Panc1 (cell line): ENCODE data around the gene TAF6L. TPM values are rescaled to one million over a fixed set of nuclear protein-coding genes. Genes with fewer than 3 reads are reported as not detected.
A peak's percentile ranks its signal among the peaks of the same experiment; 100 is the strongest.

Source experiments
- ATAC-seq: fragments of 200-7000 bp; cut with Tn5 transposase; 2 replicates; pipeline ENCODE4 v1.9.1; 2020; ENCODE audit warnings: mild to moderate bottlenecking, moderate library complexity
- BruUV-seq: library from RNA; stranded (reverse); fragments of 400-500 nt; replicated peaks from 2 replicates; lab custom pipeline; 2021; lab: Mats Ljungman, UMichigan
- CTCF ChIA-PET: fragments of 300-600 bp; sonication (Branson Sonifier 250); formaldehyde crosslinking; loops from one replicate; lab custom pipeline; 2022; ENCODE audit warnings: antibody characterized with exemption; lab: Charles Lee
- POLR2A ChIA-PET: fragments of 300-600 bp; sonication (Branson Sonifier 250); formaldehyde crosslinking; loops from one replicate; lab custom pipeline; 2022; ENCODE audit warnings: antibody characterized with exemption; lab: Charles Lee
- DNase-seq: peaks from one replicate; pipeline ENCODE4 v3.0.0-alpha.2; 2010; ENCODE audit warnings: low read depth, low spot score
- H3K27ac ChIP-seq: 2 replicates; pipeline ENCODE4 v1.5.1; 2011; ENCODE audit warnings: mild to moderate bottlenecking, low read length, inconsistent platforms
- H3K27me3 ChIP-seq: fragments of 200-500 bp; sonication (Bioruptor generic); 2 replicates; pipeline ENCODE4 v1.6.0; 2014; ENCODE audit warnings: low read length, inconsistent platforms; ENCODE audit not compliant: control insufficient read depth, insufficient read depth
- H3K36me3 ChIP-seq: fragments of 200-500 bp; sonication (Bioruptor generic); 2 replicates; pipeline ENCODE4 v1.5.1; 2014; ENCODE audit warnings: inconsistent platforms, mild to moderate bottlenecking, low read length, moderate library complexity; ENCODE audit not compliant: control insufficient read depth, insufficient read depth
- H3K4me1 ChIP-seq: 2 replicates; pipeline ENCODE4 v1.5.1; 2011; ENCODE audit warnings: inconsistent platforms, mild to moderate bottlenecking, low read length, moderate library complexity; ENCODE audit not compliant: control insufficient read depth, insufficient read depth
- H3K4me3 ChIP-seq, 2 experiments: 2 replicates each; pipeline ENCODE4 v1.5.1; 2011 to 2012; ENCODE audit warnings: low read depth in 2 of 2, low read length in 2 of 2, mild to moderate bottlenecking in 2 of 2, inconsistent platforms in 1 of 2, moderate library complexity in 1 of 2
- H3K9me3 ChIP-seq: fragments of 200-500 bp; sonication (Bioruptor generic); 2 replicates; pipeline ENCODE4 v1.5.1; 2014; ENCODE audit warnings: low read depth, mild to moderate bottlenecking, inconsistent platforms, low read length, moderate library complexity; ENCODE audit not compliant: control insufficient read depth, insufficient read depth
- POLR2AphosphoS5 ChIP-seq: IDR thresholded peaks from 2 replicates; pipeline ENCODE4 v1.6.1; 2012; ENCODE audit warnings: mild to moderate bottlenecking, low read depth, low read length, moderate library complexity
- SIN3A ChIP-seq: IDR thresholded peaks from 2 replicates; pipeline ENCODE4 v1.6.1; 2012; ENCODE audit warnings: low read depth, mild to moderate bottlenecking, low read length, moderate library complexity, borderline replicate concordance; ENCODE audit not compliant: insufficient read depth
- TCF7L2 ChIP-seq: IDR thresholded peaks from 2 replicates; pipeline ENCODE4 v1.6.1; 2011; ENCODE audit warnings: mild to moderate bottlenecking, low read depth, low read length, inconsistent platforms
- in situ Hi-C: cut with HindIII; loops from 2 replicates; pipeline ENCODE4 v1.10.0; 2016; ENCODE audit warnings: low sequenced_read_pairs, low pct_unique_long_range_greater_than_20kb
- intact Hi-C: fragments of 100-400 bp; cut with micrococcal nuclease; formaldehyde crosslinking; loops from one replicate; pipeline ENCODE4 v1.10.0; 2022; ENCODE audit not compliant: unreplicated experiment
- total RNA-seq: library from RNA; stranded (reverse); gene quantifications from one replicate; pipeline ENCODE4 v1.2.1, GENCODE V29; 2021; ENCODE audit not compliant: unreplicated experiment
- TF ChIP-seq, protein P1 (sequence below): fragments of 450-650 bp; IDR thresholded peaks from 2 replicates; pipeline ENCODE4 v1.5.1; 2017; ENCODE audit warnings: mild to moderate bottlenecking
- TF ChIP-seq, protein P2 (sequence below), 2 experiments: IDR thresholded peaks; 2 replicates each; pipeline ENCODE4 v1.6.1; 2011 to 2012; ENCODE audit warnings: low read depth in 2 of 2, control low read depth in 1 of 2, low read length in 1 of 2, mild to moderate bottlenecking in 1 of 2, moderate library complexity in 1 of 2; ENCODE audit not compliant: insufficient read depth in 1 of 2

The TAF6L gene
- total RNA-seq, 1 experiment from 2014 or later = 32.6 TPM

DNA sequence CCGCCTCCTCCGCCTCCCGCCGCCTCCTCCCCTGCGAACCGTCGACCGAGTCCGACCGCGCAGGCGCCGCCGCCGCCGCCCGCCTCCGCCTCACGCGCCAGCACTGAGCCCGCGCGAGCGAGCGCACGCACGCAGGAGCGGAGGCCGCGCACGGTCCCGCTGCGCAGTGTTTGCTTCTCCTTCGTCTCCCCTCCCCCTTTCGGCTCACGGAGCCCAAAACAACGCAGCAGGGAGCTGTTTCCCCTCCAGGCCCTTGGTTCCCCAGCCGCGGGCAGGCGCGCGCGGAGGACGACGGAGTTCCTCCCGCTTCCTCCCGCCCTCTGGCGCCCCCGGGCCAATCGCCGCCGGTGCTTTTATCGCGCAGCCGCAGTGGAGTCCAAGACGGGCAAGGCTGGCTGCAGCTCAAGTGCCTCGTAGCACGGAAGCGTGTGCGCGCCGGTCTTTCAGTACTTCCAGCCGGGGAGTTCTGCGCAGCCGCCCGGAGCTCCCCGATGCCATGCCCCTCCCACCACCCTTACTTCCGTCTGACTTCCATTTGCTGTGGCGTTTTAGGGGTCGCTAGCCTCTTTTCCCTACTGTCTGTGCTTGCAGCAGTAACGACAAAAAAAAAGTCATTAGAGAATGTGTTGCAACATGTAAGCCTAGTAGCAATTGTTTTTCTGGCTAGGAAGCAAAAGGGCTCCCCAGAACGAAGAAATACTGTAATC lies 43.9 kb upstream of the TAF6L start, which contains the start of gene HNRNPUL2:
TSS of gene HNRNPUL2 (minus strand) at position 293 of the 707 bp plus-strand sequence. CDS start 301 bp downstream, outside the sequence.
- peaks cover 9% of the 10 kb centered on the region for H3K4me1 ChIP-seq
- peaks cover 28% of the 10 kb centered on the region for H3K36me3 ChIP-seq
- no peaks in the 10 kb centered on the region for H3K9me3 ChIP-seq
- DNase-seq (peak; percentile 87), ATAC-seq (peak; percentile 91)
- in situ Hi-C loops = no loop called here
- TF ChIP-seq POLR2AphosphoS5 (peak; percentile 89), TCF7L2 (peak; percentile 71), SIN3A (peak; percentile 89; the same call in 1 of the 2 replicates)
- TF ChIP-seq, protein P1, sequence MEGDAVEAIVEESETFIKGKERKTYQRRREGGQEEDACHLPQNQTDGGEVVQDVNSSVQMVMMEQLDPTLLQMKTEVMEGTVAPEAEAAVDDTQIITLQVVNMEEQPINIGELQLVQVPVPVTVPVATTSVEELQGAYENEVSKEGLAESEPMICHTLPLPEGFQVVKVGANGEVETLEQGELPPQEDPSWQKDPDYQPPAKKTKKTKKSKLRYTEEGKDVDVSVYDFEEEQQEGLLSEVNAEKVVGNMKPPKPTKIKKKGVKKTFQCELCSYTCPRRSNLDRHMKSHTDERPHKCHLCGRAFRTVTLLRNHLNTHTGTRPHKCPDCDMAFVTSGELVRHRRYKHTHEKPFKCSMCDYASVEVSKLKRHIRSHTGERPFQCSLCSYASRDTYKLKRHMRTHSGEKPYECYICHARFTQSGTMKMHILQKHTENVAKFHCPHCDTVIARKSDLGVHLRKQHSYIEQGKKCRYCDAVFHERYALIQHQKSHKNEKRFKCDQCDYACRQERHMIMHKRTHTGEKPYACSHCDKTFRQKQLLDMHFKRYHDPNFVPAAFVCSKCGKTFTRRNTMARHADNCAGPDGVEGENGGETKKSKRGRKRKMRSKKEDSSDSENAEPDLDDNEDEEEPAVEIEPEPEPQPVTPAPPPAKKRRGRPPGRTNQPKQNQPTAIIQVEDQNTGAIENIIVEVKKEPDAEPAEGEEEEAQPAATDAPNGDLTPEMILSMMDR = no peak
- peak within 1 kb of the TSS; percentile 68 to 100 for H3K4me3 ChIP-seq
- ChIA-PET POLR2A (interaction anchor here (0.6 to 2.4 kb wide), 5 partner anchors 16 to 114 kb away, joined by 3 to 7 read pairs (median 6); partner anchors contain the start of genes C11orf98, CSKMT, TAF6L and ZBTB3), CTCF (interaction anchor here (0.6 to 0.9 kb wide), 4 partner anchors 30 to 139 kb away, joined by 3 to 6 read pairs (median 4); partner anchors contain the start of gene TAF6L)
- intact Hi-C loops = no loop called here
- no TSS peak for BruUV-seq
- H3K27me3 ChIP-seq = no peaks in the 10 kb centered on the region
- peak within 1 kb of the TSS; percentile 99 for H3K27ac ChIP-seq

DNA sequence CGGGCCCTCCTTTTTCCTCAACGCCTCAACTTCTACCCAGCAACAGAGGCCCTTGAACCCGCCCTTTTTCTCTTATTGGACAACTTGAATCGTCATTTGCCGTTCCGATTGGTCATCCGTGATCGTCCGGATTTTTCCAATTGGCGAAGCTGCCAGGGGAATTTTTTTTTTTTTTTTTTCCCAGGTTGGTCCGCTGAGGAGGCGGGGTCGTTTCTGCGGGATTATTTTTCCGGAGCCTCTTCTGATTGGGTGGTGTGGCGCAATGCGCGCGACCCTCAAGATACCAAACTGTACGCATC lies 43.4 kb upstream of the TAF6L start:
- TF ChIP-seq, protein P1 = no peak
- TF ChIP-seq, protein P2, sequence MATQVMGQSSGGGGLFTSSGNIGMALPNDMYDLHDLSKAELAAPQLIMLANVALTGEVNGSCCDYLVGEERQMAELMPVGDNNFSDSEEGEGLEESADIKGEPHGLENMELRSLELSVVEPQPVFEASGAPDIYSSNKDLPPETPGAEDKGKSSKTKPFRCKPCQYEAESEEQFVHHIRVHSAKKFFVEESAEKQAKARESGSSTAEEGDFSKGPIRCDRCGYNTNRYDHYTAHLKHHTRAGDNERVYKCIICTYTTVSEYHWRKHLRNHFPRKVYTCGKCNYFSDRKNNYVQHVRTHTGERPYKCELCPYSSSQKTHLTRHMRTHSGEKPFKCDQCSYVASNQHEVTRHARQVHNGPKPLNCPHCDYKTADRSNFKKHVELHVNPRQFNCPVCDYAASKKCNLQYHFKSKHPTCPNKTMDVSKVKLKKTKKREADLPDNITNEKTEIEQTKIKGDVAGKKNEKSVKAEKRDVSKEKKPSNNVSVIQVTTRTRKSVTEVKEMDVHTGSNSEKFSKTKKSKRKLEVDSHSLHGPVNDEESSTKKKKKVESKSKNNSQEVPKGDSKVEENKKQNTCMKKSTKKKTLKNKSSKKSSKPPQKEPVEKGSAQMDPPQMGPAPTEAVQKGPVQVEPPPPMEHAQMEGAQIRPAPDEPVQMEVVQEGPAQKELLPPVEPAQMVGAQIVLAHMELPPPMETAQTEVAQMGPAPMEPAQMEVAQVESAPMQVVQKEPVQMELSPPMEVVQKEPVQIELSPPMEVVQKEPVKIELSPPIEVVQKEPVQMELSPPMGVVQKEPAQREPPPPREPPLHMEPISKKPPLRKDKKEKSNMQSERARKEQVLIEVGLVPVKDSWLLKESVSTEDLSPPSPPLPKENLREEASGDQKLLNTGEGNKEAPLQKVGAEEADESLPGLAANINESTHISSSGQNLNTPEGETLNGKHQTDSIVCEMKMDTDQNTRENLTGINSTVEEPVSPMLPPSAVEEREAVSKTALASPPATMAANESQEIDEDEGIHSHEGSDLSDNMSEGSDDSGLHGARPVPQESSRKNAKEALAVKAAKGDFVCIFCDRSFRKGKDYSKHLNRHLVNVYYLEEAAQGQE (IDR thresholded peaks at IDR 0.05; ENCODE audit: insufficient read depth in 1 of 2, low read depth in 2 of 2, low read length in 1 of 2) = no peak
- TF ChIP-seq SIN3A (no peak), TCF7L2 (no peak), POLR2AphosphoS5 (no peak)
- Histone ChIP-seq H3K27ac (peak overlapping the region; percentile 99), H3K4me1 (peaks cover 9% of the 10 kb centered on the region), H3K36me3 (peaks cover 23% of the 10 kb centered on the region), H3K4me3 (peak overlapping the region; percentile 68 to 100), H3K27me3 (no peaks in the 10 kb centered on the region), H3K9me3 (no peaks in the 10 kb centered on the region)
- ChIA-PET CTCF (interaction anchor here (0.6 to 0.9 kb wide), 3 partner anchors 43 to 140 kb away, joined by 4 to 6 read pairs (median 4); partner anchors contain the start of gene TAF6L), POLR2A (interaction anchor here (0.6 to 2.4 kb wide), 4 partner anchors 16 to 63 kb away, joined by 4 to 7 read pairs (median 6); partner anchors contain the start of genes C11orf98, CSKMT, TAF6L and ZBTB3)
- DNase-seq = peak; percentile 88
- intact Hi-C loops (no loop called here), in situ Hi-C loops (no loop called here)
- peak; percentile 80 for ATAC-seq
- no TSS peak for BruUV-seq
